Progenitor cell of endocrine pancreas (in vitro differentiated cells): ENCODE results near the gene ZBTB20. TPM values are rescaled to one million over a fixed set of nuclear protein-coding genes. Genes with fewer than 3 reads are reported as not detected.

ENCODE experiments used
- DNase-seq: peaks from one replicate; pipeline ENCODE4 v3.0.0; 2021; ENCODE audit warnings: low spot score; ENCODE audit not compliant: unreplicated experiment
- H3K27ac Mint-ChIP-seq: 2 replicates; pipeline ENCODE4 v1.8.0; 2021; ENCODE audit warnings: mild to moderate bottlenecking, moderate library complexity, mixed read lengths
- H3K27me3 Mint-ChIP-seq: 2 replicates; pipeline ENCODE4 v1.8.0; 2021; ENCODE audit warnings: mixed read lengths
- H3K36me3 Mint-ChIP-seq: 2 replicates; pipeline ENCODE4 v1.8.0; 2022; ENCODE audit warnings: mixed read lengths; ENCODE audit not compliant: insufficient read depth
- H3K4me1 Mint-ChIP-seq: 2 replicates; pipeline ENCODE4 v1.8.0; 2021; ENCODE audit warnings: low read depth, mixed read lengths
- H3K4me3 Mint-ChIP-seq: 2 replicates; pipeline ENCODE4 v1.8.0; 2021; ENCODE audit warnings: low read depth, mild to moderate bottlenecking, moderate library complexity, mixed read lengths
- H3K9me3 Mint-ChIP-seq: 2 replicates; pipeline ENCODE4 v1.8.0; 2021; ENCODE audit warnings: low read depth, mixed read lengths
- total RNA-seq: library from RNA; stranded (reverse); gene quantifications from 2 replicates; pipeline ENCODE4 v1.2.1, GENCODE V29; 2021
- TF ChIP-seq, protein P1 (sequence below): fragments of 200-600 bp; sonication (generic); IDR thresholded peaks from one replicate; pipeline ENCODE4 v1.5.0; 2021; ENCODE audit warnings: antibody characterized with exemption, mild to moderate bottlenecking; ENCODE audit not compliant: unreplicated experiment

ZBTB20 gene
- total RNA-seq, 1 donor from 2014 or later = 27.3 TPM

DNA sequence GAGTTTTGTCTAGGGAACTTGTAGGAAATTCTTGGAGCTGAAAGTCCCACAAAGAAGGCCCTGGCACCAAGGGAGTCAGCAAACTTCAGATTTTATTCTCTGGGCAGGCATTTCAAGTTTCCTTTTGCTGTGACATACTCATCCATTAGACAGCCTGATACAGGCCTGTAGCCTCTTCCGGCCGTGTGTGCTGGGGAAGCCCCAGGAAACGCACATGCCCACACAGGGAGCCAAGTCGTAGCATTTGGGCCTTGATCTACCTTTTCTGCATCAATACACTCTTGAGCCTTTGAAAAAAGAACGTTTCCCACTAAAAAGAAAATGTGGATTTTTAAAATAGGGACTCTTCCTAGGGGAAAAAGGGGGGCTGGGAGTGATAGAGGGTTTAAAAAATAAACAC, 838.3 kb downstream of the ZBTB20 start:
- Mint-ChIP-seq H3K4me1 (peaks cover 3% of the 10 kb centered on the region), H3K27ac (no peak overlapping the region), H3K36me3 (no peaks in the 10 kb centered on the region), H3K9me3 (no peaks in the 10 kb centered on the region), H3K27me3 (no peaks in the 10 kb centered on the region), H3K4me3 (no peak overlapping the region)
- TF ChIP-seq, protein P1, sequence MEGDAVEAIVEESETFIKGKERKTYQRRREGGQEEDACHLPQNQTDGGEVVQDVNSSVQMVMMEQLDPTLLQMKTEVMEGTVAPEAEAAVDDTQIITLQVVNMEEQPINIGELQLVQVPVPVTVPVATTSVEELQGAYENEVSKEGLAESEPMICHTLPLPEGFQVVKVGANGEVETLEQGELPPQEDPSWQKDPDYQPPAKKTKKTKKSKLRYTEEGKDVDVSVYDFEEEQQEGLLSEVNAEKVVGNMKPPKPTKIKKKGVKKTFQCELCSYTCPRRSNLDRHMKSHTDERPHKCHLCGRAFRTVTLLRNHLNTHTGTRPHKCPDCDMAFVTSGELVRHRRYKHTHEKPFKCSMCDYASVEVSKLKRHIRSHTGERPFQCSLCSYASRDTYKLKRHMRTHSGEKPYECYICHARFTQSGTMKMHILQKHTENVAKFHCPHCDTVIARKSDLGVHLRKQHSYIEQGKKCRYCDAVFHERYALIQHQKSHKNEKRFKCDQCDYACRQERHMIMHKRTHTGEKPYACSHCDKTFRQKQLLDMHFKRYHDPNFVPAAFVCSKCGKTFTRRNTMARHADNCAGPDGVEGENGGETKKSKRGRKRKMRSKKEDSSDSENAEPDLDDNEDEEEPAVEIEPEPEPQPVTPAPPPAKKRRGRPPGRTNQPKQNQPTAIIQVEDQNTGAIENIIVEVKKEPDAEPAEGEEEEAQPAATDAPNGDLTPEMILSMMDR = no peak
- no peak for DNase-seq

DNA sequence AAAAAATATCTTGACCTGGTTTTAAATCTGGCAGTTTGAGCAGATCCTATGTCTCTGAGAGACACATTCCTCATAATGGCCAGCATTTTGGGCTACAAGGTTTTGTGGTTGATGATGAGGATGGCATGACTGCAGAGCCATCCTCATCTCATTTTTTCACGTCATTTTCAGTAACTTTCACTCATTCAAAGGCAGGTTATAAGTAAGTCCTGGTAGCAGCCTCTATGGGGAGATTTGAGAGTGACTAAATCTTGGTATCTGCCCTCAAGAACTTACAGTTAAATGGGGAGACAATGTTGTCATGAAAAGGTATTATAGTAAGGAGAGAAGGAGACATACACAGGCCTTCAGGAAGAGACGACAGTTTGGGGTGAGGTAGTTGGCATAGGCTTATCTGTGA, 838.7 kb downstream of the ZBTB20 start:
- Mint-ChIP-seq H3K36me3 (no peaks in the 10 kb centered on the region), H3K9me3 (no peaks in the 10 kb centered on the region), H3K27me3 (no peaks in the 10 kb centered on the region), H3K27ac (no peak overlapping the region), H3K4me3 (no peak overlapping the region), H3K4me1 (peaks cover 1% of the 10 kb centered on the region)
- DNase-seq = no peak
- TF ChIP-seq, protein P1 = no peak

DNA sequence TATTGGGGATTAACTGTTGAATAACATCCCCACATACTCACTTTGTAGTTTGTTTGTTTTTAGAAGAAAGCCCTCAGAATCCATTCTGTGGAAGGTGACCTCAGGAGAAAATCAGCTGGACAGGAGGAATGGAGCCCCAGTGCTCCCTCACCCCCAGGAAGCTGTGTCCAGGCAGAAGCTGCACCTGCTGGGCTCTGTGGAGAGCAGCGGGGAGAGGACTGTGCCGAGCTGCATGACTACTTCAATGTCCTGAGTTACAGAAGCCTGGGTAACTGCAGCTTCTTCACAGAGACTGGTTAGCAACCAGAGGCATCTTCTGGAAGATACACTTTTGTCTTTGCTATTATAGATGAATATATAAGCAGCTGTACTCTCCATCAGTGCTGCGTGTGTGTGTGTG, 839.3 kb downstream of the ZBTB20 start:
- DNase-seq = no peak
- Mint-ChIP-seq H3K4me3 (no peak overlapping the region), H3K27me3 (no peaks in the 10 kb centered on the region), H3K27ac (no peak overlapping the region), H3K4me1 (no peaks in the 10 kb centered on the region), H3K9me3 (no peaks in the 10 kb centered on the region), H3K36me3 (no peaks in the 10 kb centered on the region)
- TF ChIP-seq, protein P1 = no peak

DNA sequence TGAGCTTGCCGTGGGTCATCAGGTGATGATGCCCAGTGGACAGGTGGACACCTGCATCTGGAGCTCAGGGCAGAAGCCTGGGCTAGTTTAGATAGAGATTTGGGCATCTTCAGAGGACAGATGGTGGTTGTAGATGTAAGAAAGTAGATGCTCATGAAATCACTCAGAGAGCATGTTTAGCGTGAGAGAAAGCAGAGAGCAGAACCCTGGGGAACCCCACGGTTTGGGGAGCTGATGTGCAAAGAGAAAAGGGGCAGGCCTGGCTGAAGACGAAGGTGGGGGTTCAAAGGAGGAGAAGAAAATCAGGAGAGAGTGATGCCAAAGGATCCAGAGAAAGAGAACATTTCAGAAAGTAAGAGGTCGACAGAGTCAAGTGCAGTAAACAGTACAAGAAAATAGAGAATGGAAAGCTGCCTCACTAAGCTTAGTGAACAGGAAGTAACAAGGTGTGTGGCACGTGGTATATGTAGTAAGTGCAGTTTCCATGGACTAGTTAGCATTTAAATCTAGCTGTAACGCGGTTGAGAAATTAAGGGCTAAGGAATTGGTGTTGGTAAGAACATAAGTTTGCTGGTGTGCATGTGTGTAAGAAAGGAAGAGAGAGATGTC, 839.8 kb downstream of the ZBTB20 start:
- no peaks in the 10 kb centered on the region for H3K27me3 Mint-ChIP-seq
- no peak overlapping the region for H3K4me3 Mint-ChIP-seq
- H3K9me3 Mint-ChIP-seq = no peaks in the 10 kb centered on the region
- TF ChIP-seq, protein P1 = no peak
- no peak for DNase-seq
- no peaks in the 10 kb centered on the region for H3K36me3 Mint-ChIP-seq
- H3K27ac Mint-ChIP-seq = no peak overlapping the region
- H3K4me1 Mint-ChIP-seq = no peaks in the 10 kb centered on the region

DNA sequence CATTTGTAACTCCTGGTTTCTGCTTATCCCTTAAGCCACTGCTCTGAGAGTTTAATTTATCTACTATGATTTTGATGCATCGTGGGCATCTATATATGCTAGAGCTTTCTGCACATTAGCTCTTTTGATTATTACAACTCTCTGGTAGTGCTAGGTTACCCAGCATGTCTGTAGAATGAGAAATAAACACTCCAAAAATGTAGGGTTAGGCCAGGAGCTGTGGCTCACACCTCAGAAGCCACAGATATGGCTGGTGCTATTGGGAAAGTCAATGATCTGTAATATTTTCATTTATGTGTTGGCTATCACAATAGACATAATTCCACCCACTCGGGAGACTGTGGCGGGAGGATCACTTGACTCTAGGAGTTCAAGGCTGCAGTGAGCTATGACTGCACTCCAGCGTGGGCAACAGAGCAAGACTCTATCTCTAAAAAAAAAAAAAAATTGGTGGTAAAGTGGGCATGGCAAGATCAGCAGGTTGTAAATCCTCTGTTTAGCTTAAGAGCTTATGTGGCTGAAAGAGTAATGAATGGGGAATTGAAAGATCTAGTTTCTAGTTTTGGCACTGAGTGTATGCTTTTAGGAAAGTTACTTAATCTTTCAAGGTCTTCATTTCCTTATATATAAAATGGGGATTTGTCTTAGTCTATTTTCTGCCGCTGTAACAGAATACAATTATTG, 847.0 kb downstream of the ZBTB20 start:
- Mint-ChIP-seq H3K27ac (no peak overlapping the region), H3K9me3 (no peaks in the 10 kb centered on the region), H3K4me1 (no peaks in the 10 kb centered on the region), H3K4me3 (no peak overlapping the region), H3K27me3 (no peaks in the 10 kb centered on the region), H3K36me3 (no peaks in the 10 kb centered on the region)
- DNase-seq = no peak
- TF ChIP-seq, protein P1 = no peak
